ACC112 (cell line): Measurements from ENCODE around the gene GLRA3.

ENCODE experiments used
- H2AFZ ChIP-seq: fragments of 200-600 bp; sonication (generic); one replicate; pipeline ENCODE4 v1.6.0; 2017; ENCODE audit warnings: antibody characterized with exemption, low read length; ENCODE audit not compliant: unreplicated experiment
- H3K27ac ChIP-seq: fragments of 200-600 bp; sonication (generic); 2 replicates; pipeline ENCODE4 v1.5.1; 2014; ENCODE audit warnings: low read depth, mild to moderate bottlenecking, antibody characterized with exemption, low read length, moderate library complexity
- H3K27me3 ChIP-seq: fragments of 200-600 bp; sonication (generic); 2 replicates; pipeline ENCODE4 v1.6.1; 2014; ENCODE audit warnings: mild to moderate bottlenecking, antibody characterized with exemption, low read length, moderate library complexity, mixed read lengths; ENCODE audit not compliant: insufficient read depth
- H3K36me3 ChIP-seq: fragments of 200-600 bp; sonication (generic); 2 replicates; pipeline ENCODE4 v1.6.1; 2016; ENCODE audit warnings: mild to moderate bottlenecking, antibody characterized with exemption, low read length, moderate library complexity, mixed read lengths; ENCODE audit not compliant: insufficient read depth
- H3K4me1 ChIP-seq: fragments of 200-600 bp; sonication (generic); one replicate; pipeline ENCODE4 v1.6.1; 2016; ENCODE audit warnings: low read length, mixed read lengths; ENCODE audit not compliant: insufficient read depth, unreplicated experiment, control insufficient read depth
- H3K4me3 ChIP-seq: fragments of 200-600 bp; sonication (generic); 2 replicates; pipeline ENCODE4 v1.5.1; 2014; ENCODE audit warnings: mild to moderate bottlenecking, low read depth, low read length
- H3K79me2 ChIP-seq: fragments of 200-600 bp; sonication (generic); one replicate; pipeline ENCODE4 v1.6.0; 2016; ENCODE audit warnings: low read length; ENCODE audit not compliant: control insufficient read depth, unreplicated experiment, insufficient read depth

Gene GLRA3

GRCh38 chr4:174604198-174604597 is 224.8 kb downstream of the GLRA3 start:
- Histone ChIP-seq H3K4me1 (peaks cover 6% of the 10 kb centered on the region), H3K27me3 (no peaks in the 10 kb centered on the region), H3K79me2 (no peaks in the 10 kb centered on the region), H2AFZ (no peak overlapping the region), H3K36me3 (no peaks in the 10 kb centered on the region), H3K4me3 (no peak overlapping the region), H3K27ac (no peak overlapping the region)

DNA sequence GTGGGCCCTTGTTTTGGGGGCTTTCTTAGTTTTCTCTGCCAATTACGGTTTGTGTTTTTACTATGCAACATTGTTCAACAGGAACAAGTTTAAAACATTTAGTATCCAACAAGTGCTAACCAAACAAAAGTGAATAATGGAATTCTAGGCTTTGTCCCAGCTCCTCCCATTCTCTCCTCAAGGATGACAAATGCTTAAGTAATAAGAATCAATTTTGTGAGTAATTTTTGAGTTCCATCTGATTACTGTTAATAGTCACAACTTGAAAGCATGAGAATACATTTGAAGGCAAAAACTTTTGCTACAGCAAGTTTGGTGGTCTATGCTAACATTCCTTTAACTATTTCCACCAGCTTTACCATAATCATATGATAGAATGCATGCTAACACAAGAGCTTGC is 228.7 kb downstream of the GLRA3 start:
- no peaks in the 10 kb centered on the region for H3K36me3 ChIP-seq
- no peaks in the 10 kb centered on the region for H3K27me3 ChIP-seq
- H3K79me2 ChIP-seq: no peaks in the 10 kb centered on the region
- no peak overlapping the region for H2AFZ ChIP-seq
- no peak overlapping the region for H3K4me3 ChIP-seq
- no peak overlapping the region for H3K27ac ChIP-seq
- peaks cover 6% of the 10 kb centered on the region for H3K4me1 ChIP-seq

DNA sequence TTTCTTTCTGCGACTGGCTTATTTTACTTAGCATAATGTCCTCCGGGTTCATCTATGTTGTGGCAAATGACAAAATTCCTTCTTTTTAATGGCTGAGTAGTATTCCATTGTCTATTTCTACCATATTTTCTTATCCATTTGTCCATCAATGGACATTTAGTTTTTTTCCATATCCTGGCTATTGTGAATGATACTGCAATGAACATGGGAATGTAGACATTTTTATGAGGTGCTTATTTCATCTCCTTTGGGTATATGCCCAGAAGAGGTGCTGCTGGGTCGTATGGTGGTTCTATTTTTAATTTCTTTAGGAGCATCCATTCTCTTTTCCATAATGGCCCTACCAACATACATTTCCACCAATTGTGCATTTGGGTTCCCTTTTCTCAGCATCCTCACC is 230.2 kb downstream of the GLRA3 start:
- no peaks in the 10 kb centered on the region for H3K79me2 ChIP-seq
- no peak overlapping the region for H3K27ac ChIP-seq
- no peaks in the 10 kb centered on the region for H3K27me3 ChIP-seq
- H2AFZ ChIP-seq: no peak overlapping the region
- H3K4me3 ChIP-seq: no peak overlapping the region
- peaks cover 1% of the 10 kb centered on the region for H3K4me1 ChIP-seq
- H3K36me3 ChIP-seq: no peaks in the 10 kb centered on the region

DNA sequence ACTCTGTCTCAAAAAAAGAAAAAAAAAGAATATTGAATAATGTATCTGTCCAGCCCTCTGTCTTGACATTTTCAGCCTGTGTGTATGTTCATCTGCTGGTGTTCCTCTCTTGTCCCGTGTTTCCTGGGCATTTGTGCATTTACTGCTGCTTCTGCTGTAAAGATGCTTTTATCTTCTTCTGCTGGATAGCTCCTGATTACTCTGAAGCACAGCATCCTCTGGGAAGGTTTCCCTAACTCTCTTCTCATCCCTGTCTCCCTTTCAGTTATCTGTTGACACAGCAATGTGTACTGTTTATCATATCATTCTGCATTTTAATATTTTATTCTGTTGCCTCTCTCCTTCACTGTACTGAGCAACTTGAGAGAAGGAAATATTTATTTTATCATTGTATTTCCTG is 232.5 kb downstream of the GLRA3 start:
- no peaks in the 10 kb centered on the region for H3K4me1 ChIP-seq
- no peaks in the 10 kb centered on the region for H3K36me3 ChIP-seq
- H3K79me2 ChIP-seq: no peaks in the 10 kb centered on the region
- no peaks in the 10 kb centered on the region for H3K27me3 ChIP-seq
- no peak overlapping the region for H3K4me3 ChIP-seq
- H2AFZ ChIP-seq: no peak overlapping the region
- H3K27ac ChIP-seq: no peak overlapping the region

DNA sequence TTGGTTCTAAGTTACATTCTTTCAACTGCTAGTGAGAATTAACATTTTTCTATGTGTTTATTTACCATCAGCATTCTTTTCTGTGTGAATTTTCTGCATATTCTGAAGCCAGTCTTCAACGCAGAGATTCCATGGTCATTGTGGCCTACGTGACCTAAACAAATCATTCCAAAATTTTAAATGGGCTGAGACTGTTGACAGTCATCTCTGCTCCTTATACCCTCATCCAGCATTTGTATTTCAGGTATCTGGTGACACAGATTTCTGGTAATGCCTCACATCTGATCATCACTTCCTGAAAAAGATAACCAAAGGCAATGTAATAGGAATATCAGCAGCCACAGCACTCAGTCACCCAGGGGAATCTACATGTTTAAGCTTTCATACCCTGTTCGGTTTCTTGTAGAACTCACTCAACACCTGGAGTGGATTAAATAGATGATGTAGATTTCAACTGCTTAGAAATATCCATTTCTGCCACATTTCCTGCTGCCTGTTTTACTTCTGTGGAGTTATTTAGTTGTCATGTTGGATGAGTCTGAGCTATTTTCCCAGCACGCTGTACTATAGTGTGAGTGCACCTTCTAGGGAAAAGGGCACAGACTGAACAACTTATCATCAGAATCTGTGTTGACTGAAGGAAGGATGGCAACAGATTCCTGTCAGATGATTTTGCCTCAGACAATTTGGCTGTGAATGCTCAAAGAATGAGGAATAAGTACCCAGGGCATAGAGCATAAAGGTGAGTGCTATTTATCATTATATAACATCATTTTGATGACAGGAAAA is 233.7 kb downstream of the GLRA3 start:
- no peak overlapping the region for H3K27ac ChIP-seq
- no peaks in the 10 kb centered on the region for H3K27me3 ChIP-seq
- no peaks in the 10 kb centered on the region for H3K36me3 ChIP-seq
- H2AFZ ChIP-seq: no peak overlapping the region
- no peaks in the 10 kb centered on the region for H3K79me2 ChIP-seq
- H3K4me1 ChIP-seq: no peaks in the 10 kb centered on the region
- H3K4me3 ChIP-seq: no peak overlapping the region

DNA sequence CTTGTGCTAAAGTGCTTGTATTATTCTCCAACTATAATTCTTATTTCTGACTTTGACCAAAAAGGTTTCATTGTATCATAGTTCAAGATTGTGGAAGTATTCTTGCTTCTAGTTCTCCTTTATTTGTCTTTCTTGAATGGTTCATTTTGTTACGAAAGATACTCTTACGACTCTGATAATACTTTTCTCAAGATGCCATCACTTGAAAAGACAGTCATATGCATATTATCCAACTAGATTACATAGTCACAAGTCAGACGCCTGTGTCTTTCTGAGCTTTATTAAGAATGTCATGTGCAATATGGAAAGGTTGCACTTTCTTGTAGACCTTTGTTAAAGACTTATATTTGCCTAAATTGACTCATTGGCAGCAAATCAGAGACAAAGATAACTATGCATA is 235.3 kb downstream of the GLRA3 start:
- H3K79me2 ChIP-seq: no peaks in the 10 kb centered on the region
- no peak overlapping the region for H2AFZ ChIP-seq
- H3K4me1 ChIP-seq: no peaks in the 10 kb centered on the region
- no peak overlapping the region for H3K27ac ChIP-seq
- H3K4me3 ChIP-seq: no peak overlapping the region
- no peaks in the 10 kb centered on the region for H3K27me3 ChIP-seq
- no peaks in the 10 kb centered on the region for H3K36me3 ChIP-seq

DNA sequence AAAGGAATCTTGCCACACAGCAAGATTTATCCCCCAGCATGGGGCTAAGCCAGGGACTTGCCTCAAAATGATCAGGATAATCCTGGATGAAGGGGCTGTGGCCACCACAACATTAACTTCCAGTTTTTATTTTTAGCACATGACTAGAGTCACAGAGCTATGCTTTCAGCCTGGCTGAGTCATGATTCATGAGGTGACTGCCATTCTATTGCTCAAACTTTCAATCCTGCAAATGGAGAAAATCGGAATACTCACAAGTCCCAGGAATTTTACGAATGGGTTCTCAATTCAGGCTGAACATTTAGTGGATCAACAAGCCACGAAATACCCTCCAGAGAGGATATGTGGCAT is 236.1 kb downstream of the GLRA3 start:
- H3K27ac ChIP-seq: no peak overlapping the region
- H3K36me3 ChIP-seq: no peaks in the 10 kb centered on the region
- H3K4me3 ChIP-seq: no peak overlapping the region
- no peaks in the 10 kb centered on the region for H3K4me1 ChIP-seq
- no peaks in the 10 kb centered on the region for H3K27me3 ChIP-seq
- no peaks in the 10 kb centered on the region for H3K79me2 ChIP-seq
- H2AFZ ChIP-seq: no peak overlapping the region

DNA sequence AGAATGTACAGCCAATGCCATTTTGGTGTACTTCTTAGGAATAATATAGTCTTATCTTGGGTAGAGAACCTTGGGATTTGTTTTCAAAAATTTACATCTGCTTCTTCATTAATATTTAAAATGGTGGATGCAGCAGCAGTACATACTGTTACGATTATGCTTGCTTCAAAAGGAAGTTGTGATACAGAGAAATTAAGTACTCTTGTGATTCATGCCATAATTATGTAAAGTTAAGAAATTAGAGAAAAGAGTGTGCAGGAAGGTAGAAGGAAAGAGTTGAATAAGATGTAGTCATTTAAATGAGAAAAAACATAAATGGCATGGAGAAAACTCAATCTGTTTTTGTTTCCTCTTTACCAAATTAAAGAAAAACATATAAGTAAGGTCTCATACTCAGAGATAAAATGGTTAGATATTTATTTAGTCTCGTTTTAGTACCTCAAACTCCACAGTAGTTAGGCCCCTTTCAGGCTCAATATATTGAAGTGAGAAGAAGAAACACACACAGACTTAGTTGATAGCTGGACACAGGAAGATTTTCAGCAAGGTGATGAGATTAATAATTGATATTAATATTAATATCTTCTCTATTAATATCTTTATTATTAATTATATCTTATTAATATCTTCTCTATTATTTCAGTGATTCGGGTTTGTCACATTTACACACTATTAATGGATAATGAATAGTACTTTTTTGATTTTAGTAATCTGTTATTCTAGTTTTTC is 236.6 kb downstream of the GLRA3 start:
- H3K4me1 ChIP-seq: no peaks in the 10 kb centered on the region
- H3K36me3 ChIP-seq: no peaks in the 10 kb centered on the region
- H3K27me3 ChIP-seq: no peaks in the 10 kb centered on the region
- H3K4me3 ChIP-seq: no peak overlapping the region
- no peak overlapping the region for H3K27ac ChIP-seq
- H2AFZ ChIP-seq: no peak overlapping the region
- H3K79me2 ChIP-seq: no peaks in the 10 kb centered on the region

GRCh38 chr4:174591243-174592021 is 237.6 kb downstream of the GLRA3 start:
- H2AFZ ChIP-seq: no peak overlapping the region
- no peak overlapping the region for H3K4me3 ChIP-seq
- H3K4me1 ChIP-seq: no peaks in the 10 kb centered on the region
- no peaks in the 10 kb centered on the region for H3K36me3 ChIP-seq
- no peaks in the 10 kb centered on the region for H3K79me2 ChIP-seq
- H3K27ac ChIP-seq: no peak overlapping the region
- H3K27me3 ChIP-seq: no peaks in the 10 kb centered on the region

DNA sequence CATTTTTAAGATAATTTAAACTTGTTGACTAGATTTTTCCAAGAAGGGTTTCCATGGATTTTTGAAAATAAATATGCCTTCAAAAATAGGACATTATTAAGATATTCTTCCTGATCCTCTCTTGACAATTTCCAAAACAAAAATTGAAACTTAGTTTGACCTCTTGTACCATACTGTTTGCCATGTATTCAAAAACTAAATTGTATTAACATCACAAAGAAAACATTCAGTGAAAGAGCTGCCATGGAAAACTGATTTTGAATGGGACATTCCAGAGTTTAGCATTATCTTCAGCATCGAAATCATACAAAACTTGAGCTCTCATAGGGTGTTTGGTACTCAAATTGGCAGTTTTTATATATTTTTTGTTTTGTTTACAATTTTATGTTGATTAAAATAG is 238.7 kb downstream of the GLRA3 start:
- no peaks in the 10 kb centered on the region for H3K4me1 ChIP-seq
- H3K27ac ChIP-seq: no peak overlapping the region
- no peaks in the 10 kb centered on the region for H3K36me3 ChIP-seq
- H3K4me3 ChIP-seq: no peak overlapping the region
- H3K79me2 ChIP-seq: no peaks in the 10 kb centered on the region
- no peaks in the 10 kb centered on the region for H3K27me3 ChIP-seq
- H2AFZ ChIP-seq: no peak overlapping the region
